IMR-90 (cell line): ENCODE results near the gene CHST8. TPM values are rescaled to one million over a fixed set of nuclear protein-coding genes. Genes with fewer than 3 reads are reported as not detected.

Source experiments
- ATAC-seq: fragments of 200-7000 bp; cut with Tn5 transposase; 2 replicates; pipeline ENCODE4 v1.9.1; 2020; ENCODE audit warnings: low read depth, mild to moderate bottlenecking, moderate library complexity
- BruUV-seq: library from RNA; stranded (reverse); fragments of 400-500 nt; replicated peaks from 2 replicates; lab custom pipeline; 2021; lab: Mats Ljungman, UMichigan
- CTCF ChIA-PET: fragments of 300-600 bp; formaldehyde crosslinking; extraction: SDS; loops from one replicate; lab custom pipeline; 2021; ENCODE audit warnings: antibody characterized with exemption; lab: Yijun Ruan, JAX
- POLR2A ChIA-PET: fragments of 300-600 bp; sonication (Branson Sonifier 250); formaldehyde crosslinking; loops from one replicate; lab custom pipeline; 2022; ENCODE audit warnings: antibody characterized with exemption; ENCODE audit not compliant: unreplicated experiment; lab: Charles Lee
- DNase-seq: peaks from one replicate; pipeline ENCODE4 v3.0.0; 2013
- H2AFZ ChIP-seq: replicated peaks from 2 replicates; pipeline ENCODE3; 2013; ENCODE audit warnings: low read length, mild to moderate bottlenecking; ENCODE audit not compliant: poor library complexity
- H2AK5ac ChIP-seq: 2 replicates; pipeline ENCODE4 v1.6.1; 2013; ENCODE audit warnings: low read depth, low read length, inconsistent platforms
- H2AK9ac ChIP-seq: replicated peaks from 2 replicates; pipeline ENCODE3; 2013; ENCODE audit warnings: mild to moderate bottlenecking, low read depth, low read length, moderate library complexity; ENCODE audit not compliant: poor library complexity
- H2BK120ac ChIP-seq: 2 replicates; pipeline ENCODE4 v1.6.1; 2013; ENCODE audit warnings: low read depth, low read length, inconsistent platforms
- H2BK15ac ChIP-seq: 3 replicates; pipeline ENCODE4 v1.6.1; 2013; ENCODE audit warnings: low read depth, low read length, inconsistent platforms
- H2BK20ac ChIP-seq: 2 replicates; pipeline ENCODE4 v1.6.1; 2013; ENCODE audit warnings: low read depth, mild to moderate bottlenecking, inconsistent platforms, low read length, moderate library complexity
- H2BK5ac ChIP-seq: 2 replicates; pipeline ENCODE4 v1.6.1; 2013; ENCODE audit warnings: mild to moderate bottlenecking, low read depth, low read length, inconsistent platforms; ENCODE audit not compliant: poor library complexity, severe bottlenecking
- H3K14ac ChIP-seq: replicated peaks from 2 replicates; pipeline ENCODE4 v1.6.1; 2013; ENCODE audit warnings: low read depth, low read length, inconsistent platforms
- H3K18ac ChIP-seq: 2 replicates; pipeline ENCODE4 v1.6.1; 2013; ENCODE audit warnings: low read depth, low read length, control low read depth
- H3K23ac ChIP-seq: 2 replicates; pipeline ENCODE4 v1.6.1; 2013; ENCODE audit warnings: low read depth, low read length, inconsistent platforms
- H3K27ac ChIP-seq: 2 replicates; pipeline ENCODE4 v1.5.1; 2013; ENCODE audit warnings: mild to moderate bottlenecking, control low read depth, low read length; ENCODE audit not compliant: insufficient read depth
- H3K27me3 ChIP-seq: 2 replicates; pipeline ENCODE4 v1.6.1; 2013; ENCODE audit warnings: low read length; ENCODE audit not compliant: control insufficient read depth, insufficient read depth
- H3K36me3 ChIP-seq: 2 replicates; pipeline ENCODE4 v1.6.1; 2013; ENCODE audit warnings: low read length, mixed read lengths; ENCODE audit not compliant: control insufficient read depth, insufficient read depth
- H3K4ac ChIP-seq: 2 replicates; pipeline ENCODE4 v1.6.1; 2013; ENCODE audit warnings: low read depth, low read length, inconsistent platforms
- H3K4me1 ChIP-seq: 2 replicates; pipeline ENCODE4 v1.6.1; 2013; ENCODE audit warnings: low read length, mixed read lengths; ENCODE audit not compliant: control insufficient read depth, insufficient read depth
- H3K4me2 ChIP-seq: 2 replicates; pipeline ENCODE4 v1.6.1; 2013; ENCODE audit warnings: low read depth, mild to moderate bottlenecking, control low read depth, low read length, moderate library complexity
- H3K4me3 ChIP-seq: 2 replicates; pipeline ENCODE4 v1.5.1; 2013; ENCODE audit warnings: low read depth, mild to moderate bottlenecking, control low read depth, low read length, moderate library complexity; ENCODE audit not compliant: insufficient read depth
- H3K56ac ChIP-seq: 2 replicates; pipeline ENCODE4 v1.6.1; 2013; ENCODE audit warnings: low read length, inconsistent platforms; ENCODE audit not compliant: insufficient read depth; ENCODE audit errors: extremely low read depth
- H3K79me1 ChIP-seq, 2 experiments: 2 replicates each; pipeline ENCODE4 v1.6.1; 2013; ENCODE audit warnings: low read length in 2 of 2, inconsistent platforms in 1 of 2, low read depth in 1 of 2
- H3K9ac ChIP-seq: 2 replicates; pipeline ENCODE4 v1.6.1; 2013; ENCODE audit warnings: low read depth, low read length, control low read depth
- H3K9me1 ChIP-seq: 2 replicates; pipeline ENCODE4 v1.6.1; 2013; ENCODE audit warnings: low read length, inconsistent platforms; ENCODE audit not compliant: insufficient read depth
- H3K9me3 ChIP-seq: 2 replicates; pipeline ENCODE4 v1.6.1; 2013; ENCODE audit warnings: low read length; ENCODE audit not compliant: control insufficient read depth, insufficient read depth
- H4K20me1 ChIP-seq: 2 replicates; pipeline ENCODE4 v1.6.1; 2013; ENCODE audit warnings: low read length, inconsistent platforms; ENCODE audit not compliant: insufficient read depth
- H4K5ac ChIP-seq: 2 replicates; pipeline ENCODE4 v1.6.1; 2013; ENCODE audit warnings: mild to moderate bottlenecking, low read depth, low read length, control low read depth
- H4K8ac ChIP-seq, 2 experiments: 2 replicates each; pipeline ENCODE4 v1.6.1; 2013; ENCODE audit warnings: low read depth in 2 of 2, low read length in 2 of 2, control low read depth in 1 of 2, inconsistent platforms in 1 of 2
- H4K91ac ChIP-seq: 2 replicates; pipeline ENCODE4 v1.6.1; 2013; ENCODE audit warnings: low read depth, low read length, inconsistent platforms; ENCODE audit not compliant: insufficient read depth
- BHLHE40 ChIP-seq: fragments of 150-350 bp; IDR thresholded peaks from 2 replicates; pipeline ENCODE4 v1.6.1; 2016; ENCODE audit warnings: mild to moderate bottlenecking, low read depth, low read length
- CEBPB ChIP-seq: IDR thresholded peaks from 2 replicates; pipeline ENCODE4 v1.6.1; 2012; ENCODE audit warnings: low read depth, low read length, improper control_type of control experiment
- CHD1 ChIP-seq: IDR thresholded peaks from 2 replicates; pipeline ENCODE4 v1.6.1; 2012; ENCODE audit warnings: low read depth, low read length, improper control_type of control experiment
- ELK1 ChIP-seq: fragments of 150-350 bp; IDR thresholded peaks from 2 replicates; pipeline ENCODE4 v1.6.1; 2016; ENCODE audit warnings: low read depth, mild to moderate bottlenecking, low read length, moderate library complexity, borderline replicate concordance
- MAFK ChIP-seq: IDR thresholded peaks from 2 replicates; pipeline ENCODE4 v1.6.1; 2012; ENCODE audit warnings: low read depth, low read length, improper control_type of control experiment
- MAZ ChIP-seq: IDR thresholded peaks from 2 replicates; pipeline ENCODE4 v1.6.1; 2012; ENCODE audit warnings: low read depth, mild to moderate bottlenecking, low read length, improper control_type of control experiment, moderate library complexity, borderline replicate concordance
- MXI1 ChIP-seq: IDR thresholded peaks from 2 replicates; pipeline ENCODE4 v1.6.1; 2012; ENCODE audit warnings: low read depth, mild to moderate bottlenecking, low read length, moderate library complexity, borderline replicate concordance
- NFE2L2 ChIP-seq: fragments of 150-350 bp; IDR thresholded peaks from 2 replicates; pipeline ENCODE4 v1.6.1; 2016; ENCODE audit warnings: low read depth, mild to moderate bottlenecking, low read length
- POLR2A ChIP-seq: IDR thresholded peaks from 2 replicates; pipeline ENCODE4 v1.6.1; 2012; ENCODE audit warnings: mild to moderate bottlenecking, low read depth, low read length
- RCOR1 ChIP-seq: IDR thresholded peaks from 2 replicates; pipeline ENCODE4 v1.6.1; 2012; ENCODE audit warnings: mild to moderate bottlenecking, low read length, improper control_type of control experiment; ENCODE audit not compliant: insufficient replicate concordance
- RFX5 ChIP-seq: IDR thresholded peaks from 2 replicates; pipeline ENCODE4 v1.8.0; 2012; ENCODE audit warnings: low read depth, mild to moderate bottlenecking, low read length, moderate library complexity
- USF2 ChIP-seq: fragments of 150-350 bp; IDR thresholded peaks from 2 replicates; pipeline ENCODE4 v1.6.1; 2017; ENCODE audit warnings: mild to moderate bottlenecking, antibody characterized with exemption, low read length, low read depth
- WGBS, 2 experiments: methylation state at CpG; one replicate each; pipeline versions ENCODE4 v1.1.5 to v1.1.7; 2013; ENCODE audit warnings: missing lambda C conversion rate in 2 of 2; ENCODE audit not compliant: insufficient read length in 1 of 2; ENCODE audit errors: extremely low coverage in 2 of 2; 5-methylcytosine and 5-hydroxymethylcytosine counted together
- dilution Hi-C: fragments of 300-500 bp; cut with HindIII; formaldehyde crosslinking; loops from one replicate; pipeline ENCODE4 v1.14.3; 2018; ENCODE audit warnings: low sequenced_read_pairs; ENCODE audit not compliant: unreplicated experiment
- in situ Hi-C: fragments of 300-500 bp; cut with MboI; formaldehyde crosslinking; loops from 3 replicates; pipeline ENCODE4 v1.14.3; 2019; ENCODE audit warnings: low sequenced_read_pairs, inconsistent platforms, mixed read lengths
- intact Hi-C: fragments of 100-400 bp; cut with micrococcal nuclease; formaldehyde crosslinking; loops from 2 replicates; pipeline ENCODE4 v1.10.0; 2022
- polyA plus RNA-seq, 3 experiments: library from polyadenylated mRNA; depleted of rRNA; stranded (reverse); fragments of >200 nt; gene quantifications; 2 replicates each; pipeline ENCODE4 v1.2.3, GENCODE V29; 2012; ENCODE audit warnings: low replicate concordance in 1 of 3
- total RNA-seq: library from RNA; depleted of rRNA; stranded (reverse); fragments of >200 nt; gene quantifications from 2 replicates; pipeline ENCODE4 v1.2.3, GENCODE V29; 2012

Gene CHST8
- total and polyA plus RNA-seq, 2 of the 4 experiments (the other 2 are of a cell fraction), result not detected

- Histone ChIP-seq H3K4me3 (no peak overlapping the region), H4K8ac (no peak overlapping the region), H3K56ac (no peak overlapping the region), H4K91ac (no peak overlapping the region), H2AFZ (no peak overlapping the region), H3K27ac (no peak overlapping the region), H3K27me3 (no peaks in the 10 kb centered on the region), H3K18ac (no peak overlapping the region), H3K9ac (no peak overlapping the region), H2BK5ac (no peak overlapping the region), H3K4ac (no peak overlapping the region), H4K20me1 (no peaks in the 10 kb centered on the region), H3K4me1 (no peaks in the 10 kb centered on the region), H3K79me1 (no peaks in the 10 kb centered on the region), H2BK120ac (no peak overlapping the region), H2BK20ac (no peak overlapping the region), H3K9me3 (no peaks in the 10 kb centered on the region), H3K36me3 (no peaks in the 10 kb centered on the region), H3K9me1 (no peaks in the 10 kb centered on the region), H2AK5ac (no peak overlapping the region), H3K4me2 (no peak overlapping the region), H3K23ac (no peak overlapping the region), H2AK9ac (no peak overlapping the region), H2BK15ac (no peak overlapping the region), H3K14ac (no peak overlapping the region), H4K5ac (no peak overlapping the region)
- in situ Hi-C loops, result no loop called here
- no TSS peak for BruUV-seq
- DNase-seq (no peak), ATAC-seq (no peak)
- intact Hi-C loops, result no loop called here
- ChIA-PET CTCF (no interaction called here), POLR2A (no interaction called here)
- 30% methylated on average over 2 of the region's 6 CpGs; no CpG with 5 or more reads in 1 of the 2 experiments for WGBS, 2 experiments
- dilution Hi-C loops, result no loop called here
- no peak for TF ChIP-seq RCOR1
- no peak for TF ChIP-seq USF2
- no peak for TF ChIP-seq POLR2A
- TF ChIP-seq MXI1, result no peak
- TF ChIP-seq MAFK, result no peak
- no peak for TF ChIP-seq NFE2L2
- TF ChIP-seq BHLHE40, result no peak
- no peak for TF ChIP-seq MAZ
- TF ChIP-seq CEBPB, result no peak
- TF ChIP-seq CHD1, result no peak
- no peak for TF ChIP-seq ELK1
- no peak for TF ChIP-seq RFX5
Observed at GRCh38 chr19:33712268-33712667, 90.5 kb downstream of the CHST8 start.
